GM21529 (cell line): ENCODE measurements around the gene WWOX.

Experiments used
- ATAC-seq: cut with Tn5 transposase; IDR thresholded peaks from one replicate; pipeline ENCODE4 v1.9.1; 2021; ENCODE audit not compliant: unreplicated experiment

Gene WWOX

DNA sequence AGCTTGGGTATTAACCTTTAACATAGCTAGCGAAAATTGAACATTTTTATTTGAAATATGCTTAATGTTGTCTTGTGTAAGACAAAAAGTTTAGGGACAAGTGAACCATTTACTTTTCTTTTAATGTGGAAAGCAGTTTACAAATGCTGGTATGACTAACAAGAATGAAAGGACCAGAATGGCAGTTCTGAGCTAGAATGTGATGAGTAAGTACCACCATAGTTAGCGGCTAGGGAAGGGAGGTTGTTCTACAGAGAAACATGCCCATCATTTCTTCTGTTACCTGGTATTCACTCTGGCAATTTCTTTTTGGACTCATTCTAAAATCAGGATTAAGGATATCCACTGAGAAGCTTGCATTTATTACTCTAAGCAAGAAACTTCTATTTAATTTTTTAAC is 121.1 kb downstream of the WWOX start:
- ATAC-seq: no peak

DNA sequence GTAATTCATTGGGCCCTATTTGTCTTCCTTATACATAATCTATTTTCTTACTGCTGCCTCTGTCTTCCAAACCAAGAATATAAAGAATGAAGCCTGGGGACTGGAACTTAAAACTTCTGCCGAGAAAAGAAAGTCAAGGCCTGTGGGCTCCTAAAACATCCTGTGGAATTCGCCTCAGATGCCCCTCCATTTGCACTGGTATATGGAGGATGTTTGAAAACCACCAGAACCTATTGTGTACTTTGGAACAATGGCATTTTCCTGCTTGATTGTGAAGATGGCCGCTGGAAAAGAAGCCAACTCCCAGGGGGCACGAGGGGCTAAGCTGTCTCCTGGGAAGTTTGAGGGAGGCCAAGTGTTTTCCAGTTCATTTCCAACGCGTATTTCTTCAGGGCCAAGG is 122.4 kb downstream of the WWOX start:
- no peak for ATAC-seq

DNA sequence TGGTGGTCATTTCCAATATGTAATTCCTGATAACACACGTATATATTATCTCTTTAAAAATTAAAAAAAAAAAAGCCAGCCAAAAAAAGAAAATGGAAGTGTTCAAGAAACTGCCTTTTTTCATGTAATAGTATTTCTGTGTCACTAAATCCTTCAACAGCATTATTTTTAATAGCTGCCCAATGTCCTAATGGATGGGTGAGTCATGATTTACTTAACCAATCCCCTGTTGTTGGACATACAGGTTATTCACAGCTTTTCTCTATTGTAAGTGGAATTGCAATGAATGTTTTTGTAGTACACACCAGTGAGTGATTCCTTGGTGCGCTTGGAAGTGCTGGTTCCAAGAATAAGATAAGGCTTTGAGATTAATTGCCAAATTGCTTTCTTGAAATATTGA is 124.9 kb downstream of the WWOX start:
- ATAC-seq: no peak

DNA sequence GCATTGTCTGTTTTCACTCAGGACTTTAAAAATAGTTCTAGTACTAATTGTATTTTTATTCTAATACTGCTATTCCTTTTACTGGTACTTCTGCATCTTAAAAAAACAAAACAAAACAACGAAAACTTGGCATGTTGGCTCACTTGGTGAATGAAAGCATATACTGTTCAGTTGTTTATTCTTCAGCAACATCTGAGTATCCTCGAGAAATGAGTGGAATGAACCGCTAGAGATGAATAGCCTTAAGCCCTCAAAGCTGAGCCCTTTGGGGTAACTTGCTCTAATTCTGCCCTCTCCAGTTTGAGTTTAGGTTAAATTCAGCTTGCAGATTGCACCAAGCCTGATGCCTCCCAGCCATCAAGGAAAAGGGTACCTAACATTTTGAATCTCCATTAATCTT is 126.5 kb downstream of the WWOX start:
- no peak for ATAC-seq

- ATAC-seq: no peak
These were observed 128.4 kb downstream of the WWOX start for GRCh38 chr16:78227855-78228254.

GRCh38 chr16:78228704-78229103 is 129.2 kb downstream of the WWOX start:
- ATAC-seq: no peak

- no peak for ATAC-seq
These were observed 131.4 kb downstream of the WWOX start for GRCh38 chr16:78230832-78231231.

GRCh38 chr16:78235168-78235800 is 135.8 kb downstream of the WWOX start:
- ATAC-seq: peak; percentile 97

DNA sequence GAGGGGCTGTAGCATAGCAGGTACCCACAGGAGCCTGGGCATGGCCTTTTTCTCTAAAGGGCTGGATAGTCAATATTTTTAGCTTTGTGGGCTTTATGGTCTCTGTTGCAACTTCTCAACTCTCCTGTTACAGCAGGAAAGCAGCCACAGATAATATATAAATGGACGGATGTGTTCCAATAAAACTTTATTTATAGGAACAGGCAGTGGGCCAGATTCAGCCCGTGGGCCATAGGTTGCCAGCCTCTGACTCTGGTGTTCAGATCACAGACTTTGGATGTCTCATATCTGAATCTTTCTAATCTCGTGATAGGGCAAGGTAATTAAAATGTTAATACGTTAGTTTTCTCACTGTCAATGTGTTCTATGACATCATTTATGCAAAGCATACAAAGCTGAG is 136.4 kb downstream of the WWOX start:
- no peak for ATAC-seq

GRCh38 chr16:78237841-78238240 is 138.4 kb downstream of the WWOX start:
- no peak for ATAC-seq

DNA sequence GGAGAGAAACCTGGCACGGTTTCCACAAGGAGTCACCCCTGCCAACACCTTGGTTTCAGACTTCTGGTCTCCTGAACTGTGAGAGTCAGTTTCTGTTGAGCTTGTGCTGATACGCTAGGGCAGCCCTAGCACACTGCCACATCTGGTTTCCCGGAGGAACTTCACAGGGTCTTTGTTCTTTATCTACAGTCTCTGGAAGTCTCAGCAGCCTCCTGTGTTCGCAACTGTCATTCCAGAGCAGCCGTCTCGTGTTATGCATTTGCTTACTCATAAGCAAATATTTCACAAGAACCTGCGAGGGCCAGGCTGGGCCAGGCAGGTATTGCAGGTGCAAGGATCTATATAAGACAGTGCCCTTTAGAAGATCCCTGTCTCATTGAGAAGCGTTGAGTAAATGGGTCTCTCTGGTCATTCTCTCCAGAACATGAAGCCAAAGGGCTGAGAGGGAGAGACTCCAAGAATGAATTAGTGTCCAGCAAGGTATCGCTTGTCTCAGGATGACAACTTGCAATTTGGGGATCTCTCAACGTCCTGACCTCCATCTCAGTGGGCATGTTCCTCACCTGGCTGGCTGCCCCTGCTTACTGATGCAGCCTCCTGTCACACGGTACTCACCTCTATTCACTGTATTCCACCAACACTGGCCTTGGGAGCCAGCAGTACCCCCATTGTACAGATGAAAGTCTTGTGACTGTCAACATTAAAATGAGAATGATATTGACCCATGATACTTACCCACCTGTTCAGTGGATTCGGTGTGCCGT is 141.2 kb downstream of the WWOX start:
- no peak for ATAC-seq

DNA sequence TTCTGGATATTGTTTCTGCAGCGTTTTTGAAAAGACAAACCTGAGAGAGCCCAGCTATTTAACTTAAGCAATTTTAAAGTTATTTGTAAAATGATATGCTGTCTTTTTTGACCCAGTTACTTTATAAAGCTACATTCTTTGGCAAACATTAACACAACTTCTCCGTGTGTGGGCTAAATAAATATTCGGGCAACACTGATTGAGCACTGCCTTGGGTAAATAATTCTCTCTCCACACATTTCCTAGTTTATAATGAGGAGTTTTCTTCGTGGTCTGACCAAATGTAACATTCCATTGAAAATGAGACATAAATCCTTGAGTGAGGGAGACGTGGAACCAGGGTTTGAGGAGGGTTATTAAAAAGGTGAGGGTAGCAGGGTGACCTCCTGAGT is 142.8 kb downstream of the WWOX start:
- no peak for ATAC-seq

- no peak for ATAC-seq
These were observed 144.9 kb downstream of the WWOX start for GRCh38 chr16:78244131-78244895.

- no peak for ATAC-seq
These were observed 147.1 kb downstream of the WWOX start for GRCh38 chr16:78246559-78246958.

DNA sequence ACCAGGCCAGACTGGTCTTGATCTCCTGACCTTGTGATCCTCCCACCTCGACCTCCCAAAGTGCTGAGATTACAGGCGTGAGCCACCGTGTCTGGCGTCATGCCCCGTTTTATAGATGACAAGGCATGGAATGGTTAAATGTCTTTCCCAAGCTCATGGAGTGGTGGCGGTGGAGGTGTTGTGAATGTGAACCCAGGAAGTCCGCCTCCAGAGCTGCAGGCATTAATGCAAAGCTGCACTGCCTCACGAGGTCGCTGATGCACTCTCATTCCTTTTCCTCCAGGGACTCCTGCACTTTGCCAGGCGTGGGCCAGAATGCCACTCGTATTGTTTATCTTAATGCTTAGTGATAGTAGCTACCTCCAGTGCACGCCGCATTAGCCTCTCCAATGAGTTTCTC is 149.6 kb downstream of the WWOX start:
- no peak for ATAC-seq

- no peak for ATAC-seq
These were observed 150.4 kb downstream of the WWOX start for GRCh38 chr16:78249832-78250231.

- no peak for ATAC-seq
These were observed 151.7 kb downstream of the WWOX start for GRCh38 chr16:78251115-78251514.

GRCh38 chr16:78252757-78253156 is 153.3 kb downstream of the WWOX start:
- ATAC-seq: no peak

DNA sequence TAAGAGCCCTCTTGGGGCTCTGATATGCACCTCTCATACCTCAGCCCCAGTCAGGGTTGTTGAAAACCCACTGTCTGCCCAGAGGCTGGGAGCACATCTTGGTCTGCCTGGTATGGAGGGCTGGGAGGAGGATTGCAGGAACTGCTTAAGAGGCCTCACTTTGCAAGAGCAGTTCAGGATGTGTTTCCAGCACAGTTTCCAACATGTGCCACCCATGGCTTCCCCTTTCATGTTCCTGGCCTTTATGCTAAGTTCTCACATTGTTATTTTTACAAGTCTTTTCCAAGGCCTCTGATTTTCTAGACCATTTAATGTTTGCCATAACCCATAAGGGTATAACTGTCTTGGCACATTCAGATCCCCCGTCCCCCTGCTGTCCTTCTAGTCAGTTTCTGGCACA is 155.4 kb downstream of the WWOX start:
- no peak for ATAC-seq

DNA sequence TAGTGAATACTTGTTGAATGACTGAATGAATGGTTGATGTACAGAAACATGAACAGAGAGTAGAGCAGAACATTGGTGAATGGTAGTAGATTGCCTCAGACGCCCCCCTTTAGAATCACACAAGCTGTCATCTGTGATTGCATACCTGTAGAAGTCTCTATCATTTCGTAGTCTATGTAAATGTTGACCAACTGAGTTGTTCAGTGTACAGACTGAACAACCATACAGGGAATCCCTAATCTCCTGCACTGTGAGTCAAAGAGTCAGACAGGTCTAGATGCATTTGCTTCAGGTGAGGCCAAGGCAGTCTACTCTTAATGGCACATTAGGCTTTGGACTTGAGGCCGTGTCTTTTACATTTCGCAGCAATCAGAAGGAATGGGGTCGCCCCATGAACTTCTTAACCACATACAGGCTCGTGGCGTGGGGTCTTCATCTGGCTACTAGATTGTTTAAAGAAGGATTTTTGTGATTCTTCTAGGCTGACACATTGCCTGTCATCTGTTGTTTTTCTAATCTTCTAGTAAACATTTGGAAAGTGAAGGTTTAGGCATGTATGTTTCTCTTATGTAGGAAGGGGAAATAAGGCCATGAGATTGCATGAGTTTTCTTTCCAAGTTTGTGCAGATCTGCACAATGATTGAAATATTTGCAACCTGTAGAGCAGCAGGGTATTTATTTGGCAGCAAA is 157.4 kb downstream of the WWOX start:
- ATAC-seq: no peak

DNA sequence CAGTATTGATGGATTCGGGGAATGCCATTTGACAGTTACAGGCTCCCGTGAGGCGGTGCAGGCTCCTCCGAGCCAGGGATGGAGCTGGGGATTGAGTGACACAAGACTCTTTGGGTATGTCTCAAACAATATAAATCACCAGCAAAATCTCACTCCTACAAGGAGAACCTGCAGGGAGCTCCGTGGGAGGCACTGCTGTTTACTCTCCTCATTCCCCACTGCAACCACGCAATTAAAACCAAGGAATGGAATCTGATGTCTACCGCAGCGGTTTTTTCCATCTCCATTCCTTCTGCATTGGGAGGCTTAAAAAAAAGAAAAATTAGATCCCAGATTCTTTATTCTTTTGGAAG is 157.9 kb downstream of the WWOX start:
- ATAC-seq: no peak
